B cell (primary cell): Measurements from ENCODE around the gene RASA3. TPM values are rescaled to one million over a fixed set of nuclear protein-coding genes. Genes with fewer than 3 reads are reported as not detected.

Experiments used
- ATAC-seq: fragments of 200-7000 bp; cut with Tn5 transposase; one replicate; pipeline ENCODE4 v1.10.0; 2021; ENCODE audit warnings: low read depth, mild to moderate bottlenecking, moderate number of reproducible peaks, moderate library complexity
- CTCF ChIA-PET: fragments of 350-600 bp; sonication (Branson Sonifier 250); formaldehyde crosslinking; loops from one replicate; lab custom pipeline; 2021; ENCODE audit warnings: antibody characterized with exemption, inconsistent platforms; lab: Charles Lee
- POLR2A ChIA-PET: fragments of 350-600 bp; sonication (Branson Sonifier 250); formaldehyde crosslinking; loops from one replicate; lab custom pipeline; 2021; ENCODE audit warnings: antibody characterized with exemption; lab: Charles Lee
- DNase-seq: peaks from one replicate; pipeline ENCODE4 v3.0.0; 2013
- H2AFZ ChIP-seq: 2 replicates; pipeline ENCODE4 v1.6.1; 2012; ENCODE audit warnings: mild to moderate bottlenecking, low read depth, low read length; ENCODE audit not compliant: insufficient read depth, poor library complexity, severe bottlenecking
- H3K27ac ChIP-seq, 2 donors: 1 replicate in 1 of 2; 2 replicates in 1 of 2; pipeline ENCODE4 v1.5.1; 2012 to 2013; ENCODE audit warnings: low read length in 2 of 2, mild to moderate bottlenecking in 2 of 2, moderate library complexity in 1 of 2
- H3K27me3 ChIP-seq, 4 experiments: fragments of 200-600 bp in 1 of 4; sonication (generic) in 1 of 4; replicated peaks in 1 of 4; 1 replicate in 2 of 4; 2 replicates in 2 of 4; pipeline versions ENCODE4 v1.6.1 to v1.7.0; 2013 to 2016; ENCODE audit warnings: low read length in 3 of 4, mild to moderate bottlenecking in 2 of 4, mixed read lengths in 1 of 4, moderate library complexity in 1 of 4; ENCODE audit not compliant: insufficient read depth in 4 of 4, control insufficient read depth in 3 of 4; ENCODE audit errors: control extremely low read depth in 1 of 4
- H3K36me3 ChIP-seq, 2 experiments: replicated peaks in 1 of 2; 1 replicate in 1 of 2; 2 replicates in 1 of 2; pipeline versions ENCODE4 v1.6.1 to v1.7.1; 2013; ENCODE audit warnings: low read length in 1 of 2; ENCODE audit not compliant: insufficient read depth in 2 of 2, control insufficient read depth in 1 of 2; ENCODE audit errors: control extremely low read depth in 1 of 2, extremely low read depth in 1 of 2
- H3K4me1 ChIP-seq, 2 donors: fragments of 200-600 bp in 1 of 2; sonication (generic) in 1 of 2; 1 replicate in 1 of 2; 2 replicates in 1 of 2; pipeline versions ENCODE4 v1.5.1 to v1.6.1; 2013 to 2017; ENCODE audit warnings: low read length in 2 of 2; ENCODE audit not compliant: control insufficient read depth in 2 of 2, insufficient read depth in 2 of 2
- H3K4me2 ChIP-seq: replicated peaks from 2 replicates; pipeline ENCODE3; 2012; ENCODE audit warnings: mild to moderate bottlenecking, low read depth, low read length; ENCODE audit not compliant: poor library complexity, severe bottlenecking
- H3K4me3 ChIP-seq, 5 experiments: fragments of 200-600 bp in 1 of 5; sonication (generic) in 1 of 5; 1 replicate in 3 of 5; 2 replicates in 2 of 5; pipeline versions ENCODE4 v1.5.1 to v1.7.0; 2011 to 2016; ENCODE audit warnings: low read length in 4 of 5, mild to moderate bottlenecking in 4 of 5, low read depth in 2 of 5, control low read depth in 1 of 5, moderate library complexity in 1 of 5; ENCODE audit not compliant: insufficient read depth in 1 of 5; ENCODE audit errors: control extremely low read depth in 1 of 5, extremely low read depth in 1 of 5
- H3K79me2 ChIP-seq: fragments of 200-600 bp; sonication (generic); one replicate; pipeline ENCODE4 v1.6.0; 2016; ENCODE audit warnings: low read length; ENCODE audit not compliant: control insufficient read depth, insufficient read depth
- H3K9ac ChIP-seq: fragments of 200-600 bp; sonication (generic); 2 replicates; pipeline ENCODE4 v1.6.1; 2017; ENCODE audit warnings: mild to moderate bottlenecking, low read length, moderate library complexity
- H3K9me3 ChIP-seq, 3 donors: one replicate each; pipeline versions ENCODE4 v1.6.1 to v1.7.1; 2013; ENCODE audit warnings: low read length in 2 of 3; ENCODE audit not compliant: control insufficient read depth in 2 of 3, insufficient read depth in 1 of 3; ENCODE audit errors: control extremely low read depth in 1 of 3
- H4K20me1 ChIP-seq: 2 replicates; pipeline ENCODE4 v1.6.0; 2012; ENCODE audit warnings: mild to moderate bottlenecking, low read length; ENCODE audit not compliant: insufficient read depth, control insufficient read depth, poor library complexity, severe bottlenecking
- H3K27ac Mint-ChIP-seq: one replicate; pipeline ENCODE4 v1.8.0; 2021; ENCODE audit warnings: mixed read lengths
- H3K27me3 Mint-ChIP-seq: one replicate; pipeline ENCODE4 v1.8.0; 2021; ENCODE audit warnings: mixed read lengths
- H3K4me1 Mint-ChIP-seq: one replicate; pipeline ENCODE4 v1.8.0; 2021; ENCODE audit warnings: mixed read lengths
- H3K4me3 Mint-ChIP-seq: one replicate; pipeline ENCODE4 v1.8.0; 2021; ENCODE audit warnings: mixed read lengths
- H3K9me3 Mint-ChIP-seq: one replicate; pipeline ENCODE4 v1.8.0; 2022; ENCODE audit warnings: mixed read lengths; ENCODE audit not compliant: insufficient read depth
- CTCF ChIP-seq: fragments of 200-600 bp; IDR thresholded peaks from one replicate; pipeline ENCODE4 v1.8.0; 2022; ENCODE audit warnings: antibody characterized with exemption, mild to moderate bottlenecking
- EZH2 ChIP-seq: IDR thresholded peaks from 2 replicates; pipeline ENCODE4 v1.6.1; 2012; ENCODE audit warnings: borderline replicate concordance, low read depth, mild to moderate bottlenecking, moderate library complexity, low read length; ENCODE audit not compliant: insufficient read depth, poor library complexity, severe bottlenecking
- WGBS: methylation state at CpG from one replicate; pipeline ENCODE4 v1.1.5; 2013; ENCODE audit warnings: missing lambda C conversion rate; ENCODE audit not compliant: insufficient coverage; 5-methylcytosine and 5-hydroxymethylcytosine counted together
- intact Hi-C: fragments of 100-400 bp; cut with micrococcal nuclease; formaldehyde crosslinking; loops from one replicate; pipeline ENCODE4 v1.10.0; 2022
- polyA plus RNA-seq: library from polyadenylated mRNA; depleted of rRNA; stranded (reverse); fragments of >200 nt; gene quantifications from 2 replicates; pipeline ENCODE4 v1.2.3, GENCODE V29; 2012
- total RNA-seq, 2 donors: library from RNA; stranded (reverse); fragments of 120-200 nt in 1 of 2; gene quantifications; 1 replicate in 1 of 2; 2 replicates in 1 of 2; pipeline versions ENCODE4 v1.2.3 to v1.2.4, GENCODE V29; 2013 to 2022

RASA3 gene
- total and polyA plus RNA-seq, 2 donors (not counting 1 experiment from before 2014, with no cell fraction given), result 54.2 to 87.4 TPM

GRCh38 chr13:114131583-114132418 lies 622 bp downstream of the RASA3 start:
- Histone ChIP-seq H3K27me3 (no peaks in the 10 kb centered on the region), H3K36me3 (peaks cover 0 to 5% of the 10 kb centered on the region in 2 experiments), H3K9ac (peak overlapping the region; percentile 88), H3K4me3 (peak overlapping the region; percentile 82 to 95 (median 86)), H3K79me2 (peaks cover 39% of the 10 kb centered on the region), H3K4me1 (peaks cover 52 to 57% of the 10 kb centered on the region in 2 donors), H4K20me1 (peaks cover 40% of the 10 kb centered on the region), H3K9me3 (no peaks in the 10 kb centered on the region), H2AFZ (peak overlapping the region; percentile 66), H3K27ac (peak overlapping the region; percentile 39 to 90), H3K4me2 (peak overlapping the region; percentile 95)
- POLR2A ChIA-PET, result interaction anchor here (1.0 to 2.3 kb wide), 5 partner anchors 8 to 21 kb away, joined by 4 to 7 read pairs (median 6); no protein-coding TSS in a partner anchor
- Mint-ChIP-seq H3K4me3 (peak overlapping the region; percentile 100), H3K27me3 (no peaks in the 10 kb centered on the region), H3K4me1 (peaks cover 66% of the 10 kb centered on the region), H3K27ac (peak overlapping the region; percentile 87), H3K9me3 (no peaks in the 10 kb centered on the region)
- CTCF ChIA-PET, result interaction anchor here (1.5 to 1.6 kb wide), 3 partner anchors 11 to 22 kb away, joined by 3 to 5 read pairs (median 3); no protein-coding TSS in a partner anchor
- intact Hi-C loops, result loop anchor here (5.0 kb wide), 1 partner anchor 314 kb away; no protein-coding TSS in a partner anchor
- DNase-seq (peak; percentile 66), ATAC-seq (peak; percentile 3)
- WGBS, result under 1% methylated on average over 95 of the region's 95 CpGs
- no peak for TF ChIP-seq CTCF
- no peak for TF ChIP-seq EZH2
